ENCODE data around the gene ADGRE2.

ADGRE2 gene

GRCh38 chr19:14758816-14759215 is 19.5 kb downstream of the ADGRE2 start:
- Mint-ChIP-seq H3K27me3 (ENCODE audit: low read depth, poor library complexity) (peaks cover 27% of the 10 kb centered on the region), H3K9me3 (peaks cover 44% of the 10 kb centered on the region), H3K4me1 (peaks cover 5% of the 10 kb centered on the region), H3K36me3 (ENCODE audit: low read depth) (no peaks in the 10 kb centered on the region), H3K27ac (no peak overlapping the region), H3K4me3 (peak overlapping the region; percentile 65)
- no peak for TF ChIP-seq CTCF (IDR thresholded peaks at IDR 0.05)
- DNase-seq = no peak

- Mint-ChIP-seq H3K4me1 (no peaks in the 10 kb centered on the region), H3K9me3 (peaks cover 30% of the 10 kb centered on the region), H3K36me3 (ENCODE audit: low read depth) (no peaks in the 10 kb centered on the region), H3K27me3 (ENCODE audit: low read depth, poor library complexity) (peaks cover 6% of the 10 kb centered on the region), H3K27ac (no peak overlapping the region), H3K4me3 (no peak overlapping the region)
- no peak for DNase-seq
- TF ChIP-seq CTCF (IDR thresholded peaks at IDR 0.05) = no peak
Observed at GRCh38 chr19:14748601-14749000, 29.8 kb downstream of the ADGRE2 start.

GRCh38 chr19:14746886-14747285 is 31.5 kb downstream of the ADGRE2 start:
- no peak overlapping the region for H3K27ac Mint-ChIP-seq
- H3K9me3 Mint-ChIP-seq = peaks cover 41% of the 10 kb centered on the region
- peaks cover 2% of the 10 kb centered on the region for H3K27me3 Mint-ChIP-seq (ENCODE audit: low read depth, poor library complexity)
- H3K4me1 Mint-ChIP-seq = no peaks in the 10 kb centered on the region
- TF ChIP-seq CTCF (IDR thresholded peaks at IDR 0.05) = no peak
- no peak overlapping the region for H3K4me3 Mint-ChIP-seq
- DNase-seq = no peak
- no peaks in the 10 kb centered on the region for H3K36me3 Mint-ChIP-seq (ENCODE audit: low read depth)

GRCh38 chr19:14735915-14736314 is 42.4 kb downstream of the ADGRE2 start:
- Mint-ChIP-seq H3K4me3 (no peak overlapping the region), H3K9me3 (peaks cover 69% of the 10 kb centered on the region), H3K36me3 (ENCODE audit: low read depth) (no peaks in the 10 kb centered on the region), H3K27me3 (ENCODE audit: low read depth, poor library complexity) (peaks cover 14% of the 10 kb centered on the region), H3K4me1 (no peaks in the 10 kb centered on the region), H3K27ac (no peak overlapping the region)
- no peak for DNase-seq
- no peak for TF ChIP-seq CTCF (IDR thresholded peaks at IDR 0.05)

GRCh38 chr19:14733574-14733973 is 44.8 kb downstream of the ADGRE2 start:
- no peak overlapping the region for H3K4me3 Mint-ChIP-seq
- H3K4me1 Mint-ChIP-seq = no peaks in the 10 kb centered on the region
- DNase-seq = no peak
- H3K36me3 Mint-ChIP-seq (ENCODE audit: low read depth) = no peaks in the 10 kb centered on the region
- no peak overlapping the region for H3K27ac Mint-ChIP-seq
- no peak for TF ChIP-seq CTCF (IDR thresholded peaks at IDR 0.05)
- H3K9me3 Mint-ChIP-seq = peaks cover 75% of the 10 kb centered on the region
- H3K27me3 Mint-ChIP-seq (ENCODE audit: low read depth, poor library complexity) = peaks cover 20% of the 10 kb centered on the region

- Mint-ChIP-seq H3K27me3 (ENCODE audit: low read depth, poor library complexity) (peaks cover 19% of the 10 kb centered on the region), H3K4me1 (no peaks in the 10 kb centered on the region), H3K4me3 (no peak overlapping the region), H3K36me3 (ENCODE audit: low read depth) (no peaks in the 10 kb centered on the region), H3K9me3 (peaks cover 81% of the 10 kb centered on the region), H3K27ac (no peak overlapping the region)
- no peak for TF ChIP-seq CTCF (IDR thresholded peaks at IDR 0.05)
- DNase-seq = no peak
Observed at GRCh38 chr19:14732510-14732909, 45.9 kb downstream of the ADGRE2 start.

Measured in nephron progenitor cell (in vitro differentiated cells).